NCI-H1092 (cell line): ENCODE data around the gene CFAP65.

Source experiments
- DNase-seq: peaks from one replicate; lab custom pipeline; 2025; lab: John Stamatoyannopoulos, UW

Gene CFAP65

DNA sequence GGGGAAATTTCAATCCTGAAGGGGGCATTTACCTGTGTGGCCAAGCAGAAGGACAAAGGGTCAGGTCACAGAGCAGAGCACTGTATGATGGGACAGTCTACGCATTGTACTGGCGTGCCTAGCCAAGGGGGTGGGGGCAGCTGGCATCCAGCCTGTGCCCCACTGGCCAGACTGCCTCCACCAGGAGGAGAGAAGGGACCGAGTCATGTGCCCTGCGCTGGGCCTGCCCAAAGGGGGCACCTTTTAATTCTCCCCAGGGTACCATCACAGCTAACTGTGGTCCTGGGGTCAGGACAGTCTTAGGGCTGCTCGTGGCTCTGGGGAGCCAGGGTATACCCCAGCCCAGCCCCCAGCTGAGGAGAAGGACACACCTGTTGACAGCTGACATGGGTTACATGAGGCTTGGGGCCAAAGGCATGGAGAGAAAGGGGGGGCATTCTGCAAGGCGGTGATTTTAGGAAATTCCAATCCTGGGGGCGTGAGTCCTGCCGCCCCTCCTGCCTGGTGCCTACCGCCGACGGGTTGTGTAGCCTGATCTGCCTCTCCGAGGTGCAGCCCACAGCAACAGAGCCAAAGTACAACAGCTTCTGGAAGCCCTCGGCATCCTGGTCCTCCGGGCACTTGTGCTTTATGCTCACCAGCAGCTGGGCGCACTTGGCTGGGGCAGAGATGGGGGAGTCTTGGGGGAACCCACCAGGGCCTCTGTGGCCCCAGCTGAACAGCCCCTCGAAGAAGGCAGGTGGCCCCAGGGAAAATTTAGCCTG is 11.0 kb downstream of the CFAP65 start:
- DNase-seq, result no peak

- peak; percentile 51 for DNase-seq
Measured at GRCh38 chr2:219029829-219030165, 11.5 kb downstream of the CFAP65 start.

- no peak for DNase-seq
Measured at GRCh38 chr2:219028996-219029828, 12.1 kb downstream of the CFAP65 start.

DNA sequence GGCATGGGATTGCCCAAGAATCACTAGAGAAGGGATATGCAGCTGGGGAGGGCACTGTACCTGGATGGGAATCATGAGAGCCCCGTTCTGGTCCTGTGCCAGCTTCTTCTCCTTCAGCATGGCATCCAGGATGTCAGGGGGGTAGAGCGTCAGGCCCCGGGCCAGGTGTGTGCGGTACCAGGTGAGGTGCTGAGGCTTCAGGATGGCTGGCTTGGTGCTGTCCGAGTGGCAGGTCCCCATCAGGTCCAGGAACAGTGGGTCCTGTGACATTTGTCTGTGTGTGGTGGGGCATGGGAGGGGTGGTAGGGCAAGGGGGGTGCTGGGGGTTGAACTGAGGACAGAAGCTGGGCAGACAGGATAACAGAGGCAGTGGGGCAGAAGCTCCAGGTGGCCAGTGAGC is 13.2 kb downstream of the CFAP65 start:
- no peak for DNase-seq

DNA sequence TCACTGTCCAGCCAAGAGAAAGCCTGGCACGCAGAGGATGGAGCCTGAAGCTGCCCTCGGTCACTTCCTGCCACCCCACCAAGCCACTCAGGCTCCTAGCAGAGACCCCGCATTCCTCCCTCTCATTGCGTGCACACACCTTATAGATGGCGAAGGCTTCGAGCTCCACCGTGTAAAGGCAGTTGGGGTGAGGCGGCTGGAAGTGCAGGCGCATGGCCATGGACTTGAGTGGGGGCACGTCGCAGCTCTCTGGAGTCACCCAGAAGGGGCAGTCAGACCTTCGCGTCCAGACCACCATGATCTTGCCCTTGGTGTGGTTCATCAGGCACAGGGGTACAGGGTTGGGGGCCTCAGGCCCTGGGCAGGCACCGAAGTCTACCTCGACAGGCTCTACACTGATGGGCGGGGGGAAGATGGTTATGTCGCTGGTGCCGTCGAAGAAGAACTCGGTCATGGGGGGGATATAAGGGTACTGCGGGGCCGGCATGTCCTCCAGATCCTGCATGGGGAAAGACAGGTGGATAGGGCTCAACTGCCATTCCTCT is 13.7 kb downstream of the CFAP65 start:
- no peak for DNase-seq

GRCh38 chr2:219026946-219027345 is 14.4 kb downstream of the CFAP65 start:
- DNase-seq, result no peak

- DNase-seq, result no peak
Measured at GRCh38 chr2:219025637-219026585, 15.4 kb downstream of the CFAP65 start.

GRCh38 chr2:219024059-219024458 is 17.3 kb downstream of the CFAP65 start:
- DNase-seq, result no peak

GRCh38 chr2:219023045-219023605 is 18.2 kb downstream of the CFAP65 start:
- DNase-seq, result no peak

DNA sequence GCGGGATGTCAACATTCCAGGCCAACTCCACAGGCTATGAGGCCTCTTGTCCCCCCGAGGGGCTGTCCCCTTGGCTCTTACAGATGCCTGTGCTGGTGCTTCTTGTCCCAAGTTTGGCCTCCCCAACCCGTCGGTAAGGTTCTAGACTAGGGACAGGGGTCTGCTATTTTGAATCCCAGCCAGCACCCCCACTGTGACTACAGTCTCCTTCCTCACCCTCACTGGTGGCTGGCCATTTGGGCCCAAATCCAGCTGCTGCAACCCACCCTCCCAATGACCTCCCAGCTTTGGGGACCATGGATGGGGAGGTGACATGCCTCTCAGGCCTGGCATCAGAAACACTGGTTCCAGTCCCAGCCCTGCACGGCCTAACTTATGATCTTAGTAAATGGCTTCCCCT is 18.7 kb downstream of the CFAP65 start:
- no peak for DNase-seq

DNA sequence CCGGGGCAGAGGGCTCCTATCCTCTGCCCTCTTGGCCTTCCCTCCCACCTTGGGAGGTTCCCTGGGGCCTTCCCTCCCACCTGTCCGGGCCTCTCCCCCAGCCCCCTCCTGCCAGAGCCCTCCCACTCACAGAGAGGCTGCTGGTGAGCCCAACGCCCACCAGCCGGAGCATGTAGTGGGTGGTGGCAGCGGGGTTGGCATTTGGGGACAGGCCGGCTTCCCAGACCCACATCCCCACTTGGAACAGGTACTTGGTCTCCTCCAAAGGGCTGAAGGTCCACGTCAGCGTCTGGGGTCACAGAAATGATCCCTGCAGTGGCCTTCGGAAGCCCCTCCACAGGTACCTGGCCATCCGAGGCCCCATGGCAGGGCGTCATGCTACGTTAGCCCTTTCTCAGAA is 19.3 kb downstream of the CFAP65 start:
- DNase-seq, result no peak

DNA sequence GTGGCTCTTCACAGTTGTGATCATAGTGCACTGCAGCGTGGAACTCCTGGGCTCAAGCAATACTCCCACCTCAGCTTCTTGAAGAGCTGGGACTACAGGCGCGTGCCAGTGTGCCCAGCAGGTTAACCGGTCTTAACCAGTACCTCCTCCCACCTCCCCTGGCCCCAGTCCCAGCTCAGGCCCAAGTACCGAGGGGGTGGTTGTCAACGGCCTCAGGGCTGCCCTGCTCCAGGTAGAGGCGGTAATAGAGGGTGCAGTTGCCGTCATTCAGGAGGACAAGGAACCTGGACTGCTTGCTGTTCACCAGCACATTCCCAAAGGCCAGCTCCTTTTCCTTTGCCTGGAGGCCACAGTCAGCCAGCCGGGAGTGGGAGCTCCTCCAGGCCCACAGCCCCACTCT is 19.7 kb downstream of the CFAP65 start:
- DNase-seq, result no peak

- peak; percentile 15 for DNase-seq
Measured at GRCh38 chr2:219020604-219021365, 20.5 kb downstream of the CFAP65 start.

DNA sequence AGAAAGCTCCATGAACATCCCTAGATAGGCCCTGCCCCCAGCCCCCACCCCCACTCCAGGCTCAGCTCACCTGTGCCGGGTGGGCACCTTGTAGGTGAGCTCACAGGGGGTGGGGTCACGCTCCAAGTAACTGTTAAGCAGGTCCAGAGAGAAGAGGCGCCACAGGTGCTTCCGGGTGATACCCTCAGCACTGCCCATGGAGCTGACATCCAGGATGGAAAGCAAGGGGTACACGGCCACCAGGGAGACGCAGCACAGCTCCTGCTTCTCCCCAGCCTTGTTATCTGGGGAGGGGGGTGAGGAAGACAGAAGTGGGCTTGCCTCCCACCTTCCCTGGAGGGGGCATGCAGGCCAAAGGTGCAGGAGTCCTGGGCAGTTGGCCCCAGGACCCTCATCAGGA is 21.9 kb downstream of the CFAP65 start:
- no peak for DNase-seq

- DNase-seq, result no peak
Measured at GRCh38 chr2:219018726-219019125, 22.6 kb downstream of the CFAP65 start.

DNA sequence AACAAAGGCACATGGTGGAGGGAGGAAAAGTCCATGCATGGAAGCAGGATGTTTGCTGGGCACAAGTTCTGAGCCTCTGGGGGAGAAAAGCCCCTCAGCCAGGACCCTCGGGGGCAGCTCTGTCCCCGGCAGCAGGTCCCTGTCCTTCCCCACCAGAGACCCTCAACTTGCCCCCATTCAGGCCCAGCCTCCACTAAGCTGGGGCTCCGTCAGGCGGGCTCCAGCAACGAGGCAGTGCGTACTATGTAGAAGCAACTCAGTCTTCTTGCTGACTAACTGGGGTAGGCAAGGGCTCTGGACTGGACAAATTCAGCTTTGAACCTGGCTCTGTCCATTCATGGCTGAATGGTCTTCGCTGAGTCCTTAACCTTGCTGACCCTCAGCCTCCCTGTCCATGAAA is 23.0 kb downstream of the CFAP65 start:
- no peak for DNase-seq

DNA sequence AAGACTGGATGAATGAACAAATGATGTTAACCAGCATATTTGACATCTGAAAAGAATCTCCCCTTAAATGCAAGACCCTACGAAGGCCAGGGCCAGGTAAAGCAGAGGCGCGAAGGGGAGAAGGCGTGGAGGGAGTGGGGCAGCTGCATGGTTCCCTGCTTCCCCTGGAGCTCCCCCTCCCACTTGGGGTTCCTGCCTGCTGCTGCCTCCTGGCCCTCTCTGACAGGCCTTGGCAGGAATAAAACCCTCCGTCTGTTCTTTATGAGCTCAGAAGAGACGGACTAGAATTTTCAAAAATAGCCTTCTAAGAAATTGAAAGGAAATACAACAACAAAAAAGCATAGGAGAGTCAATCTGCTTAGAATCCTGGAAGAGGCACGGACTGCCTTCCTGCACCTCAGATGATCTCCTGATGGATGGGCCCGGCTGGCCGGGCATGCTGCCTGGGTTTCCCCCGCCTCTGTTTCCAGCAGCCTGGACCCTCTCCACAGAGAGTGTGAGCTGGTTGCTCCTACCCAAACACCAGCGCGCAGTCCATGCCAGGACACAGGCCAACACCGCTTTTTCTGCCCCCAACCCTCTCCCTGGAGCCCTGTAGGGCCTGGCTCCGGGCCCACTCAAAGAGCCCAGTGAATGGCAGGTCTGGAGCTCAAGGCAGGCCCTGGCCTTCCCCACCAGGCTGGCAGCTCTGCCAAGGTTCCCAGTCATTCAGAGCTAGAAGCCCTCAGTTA is 23.9 kb downstream of the CFAP65 start:
- peak; percentile 48 for DNase-seq

DNA sequence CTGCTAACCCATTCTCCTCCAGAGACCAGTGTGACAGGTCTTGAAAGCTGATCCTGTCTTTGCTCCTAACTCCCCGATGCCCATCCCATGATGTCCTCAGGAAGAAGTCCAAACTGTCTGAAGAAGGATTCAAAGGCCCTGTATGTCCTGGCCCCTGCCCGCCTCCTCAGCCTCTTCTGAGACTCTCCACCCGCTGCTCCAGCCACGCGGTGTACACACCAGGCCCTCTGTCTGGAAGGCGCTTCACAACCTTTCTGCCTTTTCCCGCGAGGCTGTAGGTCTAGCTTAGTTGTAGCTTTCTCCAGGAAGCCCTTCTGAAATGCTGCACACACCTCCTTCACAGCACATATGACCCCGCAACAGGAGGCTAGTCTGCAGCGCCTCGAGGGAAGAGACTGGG is 24.6 kb downstream of the CFAP65 start:
- DNase-seq, result no peak

GRCh38 chr2:219010873-219011272 is 30.4 kb downstream of the CFAP65 start:
- no peak for DNase-seq

- DNase-seq, result no peak
Measured at GRCh38 chr2:219010162-219010756, 31.1 kb downstream of the CFAP65 start.
